GDM1 (cell line): ENCODE measurements around the gene DRAM2.
"Not testable (repeated sequence)": the region's sequence is repeated elsewhere in the genome, so short reads cannot be mapped to it uniquely, and the experiment has no call there.

Experiments used
- DNase-seq: peaks from one replicate; lab custom pipeline; 2025; lab: John Stamatoyannopoulos, UW

Gene DRAM2

GRCh38 chr1:111142356-111142975 lies 2.6 kb upstream of the DRAM2 start:
- no peak for DNase-seq

- DNase-seq: no peak
Observed at GRCh38 chr1:111141245-111142220, 1.6 kb upstream of the DRAM2 start.

GRCh38 chr1:111140680-111140967 lies 731 bp upstream of the DRAM2 start:
- no peak for DNase-seq

- DNase-seq: peak; percentile 30
Observed at GRCh38 chr1:111139324-111139955, 453 bp downstream of the DRAM2 start.

- DNase-seq: no peak
Observed at GRCh38 chr1:111133866-111134265, 6.0 kb downstream of the DRAM2 start.

- no peak for DNase-seq
Observed at GRCh38 chr1:111131693-111132092, 8.2 kb downstream of the DRAM2 start.

GRCh38 chr1:111129376-111129775 lies 10.5 kb downstream of the DRAM2 start:
- no peak for DNase-seq

- no peak for DNase-seq
Observed at GRCh38 chr1:111127923-111128643, 11.8 kb downstream of the DRAM2 start.

- no peak for DNase-seq
Observed at GRCh38 chr1:111126354-111126753, 13.5 kb downstream of the DRAM2 start.

GRCh38 chr1:111116496-111116895 lies 23.4 kb downstream of the DRAM2 start:
- DNase-seq: no peak

GRCh38 chr1:111110197-111110899 lies 29.5 kb downstream of the DRAM2 start:
- no peak for DNase-seq

- DNase-seq: no peak
Observed at GRCh38 chr1:111104981-111105380, 34.9 kb downstream of the DRAM2 start.

GRCh38 chr1:111101854-111102642 lies 37.8 kb downstream of the DRAM2 start:
- no peak for DNase-seq

- DNase-seq: no peak
Observed at GRCh38 chr1:111099289-111099688, 40.6 kb downstream of the DRAM2 start.

GRCh38 chr1:111097356-111098099 lies 42.4 kb downstream of the DRAM2 start:
- no peak for DNase-seq

GRCh38 chr1:111095421-111095820 lies 44.5 kb downstream of the DRAM2 start:
- DNase-seq: not testable (repeated sequence)

- no peak for DNase-seq
Observed at GRCh38 chr1:111089638-111090037, 50.3 kb downstream of the DRAM2 start.

- no peak for DNase-seq
Observed at GRCh38 chr1:111085676-111086075, 54.2 kb downstream of the DRAM2 start.

GRCh38 chr1:111084999-111085398 lies 54.9 kb downstream of the DRAM2 start:
- DNase-seq: no peak
